Measurements from ENCODE around the gene EXOC6.
"Not testable (repeated sequence)": the region's sequence is repeated elsewhere in the genome, so short reads cannot be mapped to it uniquely, and the experiment has no call there.

The EXOC6 gene

GRCh38 chr10:93079663-93080349 is 231.5 kb downstream of the EXOC6 start:
- DNase-seq (ENCODE audit: low read depth): no peak

GRCh38 chr10:93080350-93081046 is 232.2 kb downstream of the EXOC6 start:
- DNase-seq (ENCODE audit: low read depth): peak; percentile 19

DNA sequence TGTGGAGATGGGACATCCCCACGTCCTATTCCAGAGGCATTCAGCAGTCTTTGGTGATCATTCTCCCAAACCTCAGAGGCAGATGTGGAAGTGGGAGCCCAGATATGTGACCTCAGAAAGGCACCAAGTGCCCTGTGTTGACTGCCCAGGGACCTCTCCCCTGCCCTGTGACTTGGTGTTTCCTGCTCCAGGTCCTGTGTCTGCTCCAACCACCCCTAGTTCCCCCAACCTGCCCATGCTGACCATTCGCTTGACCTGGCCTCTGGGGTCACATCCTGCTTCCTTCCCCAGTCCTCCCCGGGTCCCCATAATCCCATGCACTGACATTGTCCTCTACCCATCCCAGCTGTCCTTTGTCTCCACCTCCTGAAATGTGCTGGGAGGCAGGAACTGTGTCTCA is 233.0 kb downstream of the EXOC6 start:
- DNase-seq (ENCODE audit: low read depth): no peak

GRCh38 chr10:93081834-93082233 is 233.5 kb downstream of the EXOC6 start:
- no peak for DNase-seq (ENCODE audit: low read depth)

GRCh38 chr10:93083743-93084539 is 235.6 kb downstream of the EXOC6 start:
- DNase-seq (ENCODE audit: low read depth): no peak

GRCh38 chr10:93085272-93085859 is 237.0 kb downstream of the EXOC6 start:
- DNase-seq (ENCODE audit: low read depth): no peak

GRCh38 chr10:93086289-93086688 is 238.0 kb downstream of the EXOC6 start:
- no peak for DNase-seq (ENCODE audit: low read depth)

DNA sequence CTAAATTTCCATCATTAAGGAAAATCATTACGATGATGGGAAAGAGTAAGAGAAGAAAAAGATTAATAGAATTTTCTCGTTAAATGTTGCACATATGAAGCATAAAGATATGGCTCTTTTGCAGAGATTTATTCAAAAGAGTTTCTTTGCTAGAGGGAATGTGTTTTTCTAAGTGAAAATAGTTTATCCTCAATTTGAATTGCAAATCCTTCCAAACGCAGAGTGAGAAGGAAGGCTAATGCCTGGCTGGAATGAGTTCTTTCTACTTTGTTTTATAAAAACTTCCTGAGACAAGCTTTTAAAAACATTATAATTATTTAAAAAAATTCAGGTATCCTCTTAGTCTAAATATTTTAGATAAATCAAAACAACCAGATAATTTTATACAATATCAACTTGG is 239.5 kb downstream of the EXOC6 start:
- no peak for DNase-seq (ENCODE audit: low read depth)

DNA sequence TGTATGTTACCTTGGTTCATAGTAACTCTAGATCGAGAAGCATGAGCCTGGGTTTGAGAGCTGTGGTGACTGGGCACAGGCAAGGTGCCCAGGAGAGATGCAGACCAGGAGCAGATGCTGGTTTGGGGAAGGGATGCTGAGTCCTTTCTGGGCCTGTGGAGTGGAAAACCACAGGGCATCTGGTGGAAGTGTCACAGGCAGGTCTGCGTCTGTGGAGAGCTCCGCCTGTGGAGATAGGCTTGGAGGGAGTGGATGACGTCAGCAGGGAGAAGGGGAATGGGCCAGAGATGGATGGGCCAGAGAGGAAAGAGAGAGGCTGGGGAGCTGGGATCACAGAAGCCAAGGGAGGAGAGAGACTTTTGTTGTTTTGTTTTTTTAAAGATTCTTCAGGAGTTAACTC is 240.1 kb downstream of the EXOC6 start:
- no peak for DNase-seq (ENCODE audit: low read depth)

DNA sequence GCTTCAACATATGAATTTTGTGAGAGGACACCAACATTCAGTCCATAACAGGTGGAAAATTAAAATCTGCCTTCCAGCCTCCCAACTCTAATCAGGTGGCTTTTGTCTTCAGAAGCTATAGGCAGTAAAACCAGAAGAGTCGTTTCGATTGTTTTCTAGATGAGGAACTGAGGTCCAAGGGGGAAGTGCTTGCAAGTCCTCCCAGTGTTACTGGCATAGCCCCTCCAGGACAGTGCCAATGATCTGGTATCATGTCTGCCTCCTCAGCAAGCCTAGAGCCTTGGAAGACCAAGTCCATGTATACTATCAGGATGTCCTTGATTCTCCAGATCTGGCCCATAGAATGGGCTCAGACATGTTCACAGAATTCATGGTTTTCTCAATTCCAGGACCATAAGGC is 242.3 kb downstream of the EXOC6 start:
- DNase-seq (ENCODE audit: low read depth): no peak

- DNase-seq (ENCODE audit: low read depth): no peak
Measured at GRCh38 chr10:93091960-93092359, 243.6 kb downstream of the EXOC6 start.

DNA sequence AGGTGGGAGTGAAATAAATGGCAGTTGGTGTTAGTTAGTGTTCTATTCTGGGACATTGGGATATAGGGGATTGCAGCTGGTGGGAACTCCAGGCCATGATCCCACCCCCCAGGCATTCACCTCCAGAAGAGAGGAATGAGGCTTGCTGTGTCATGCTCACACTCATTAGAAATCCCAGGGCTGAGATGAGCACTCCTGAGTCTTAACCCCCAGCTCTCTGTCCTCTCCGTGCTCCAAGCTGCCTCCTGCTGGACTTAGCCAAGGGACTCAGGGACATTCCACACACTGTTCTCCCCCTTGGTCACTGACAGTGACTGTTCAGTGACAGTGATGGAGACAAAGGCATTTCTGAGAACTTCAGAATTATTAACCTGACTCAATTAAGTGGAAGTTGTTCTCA is 246.9 kb downstream of the EXOC6 start:
- DNase-seq (ENCODE audit: low read depth): no peak

DNA sequence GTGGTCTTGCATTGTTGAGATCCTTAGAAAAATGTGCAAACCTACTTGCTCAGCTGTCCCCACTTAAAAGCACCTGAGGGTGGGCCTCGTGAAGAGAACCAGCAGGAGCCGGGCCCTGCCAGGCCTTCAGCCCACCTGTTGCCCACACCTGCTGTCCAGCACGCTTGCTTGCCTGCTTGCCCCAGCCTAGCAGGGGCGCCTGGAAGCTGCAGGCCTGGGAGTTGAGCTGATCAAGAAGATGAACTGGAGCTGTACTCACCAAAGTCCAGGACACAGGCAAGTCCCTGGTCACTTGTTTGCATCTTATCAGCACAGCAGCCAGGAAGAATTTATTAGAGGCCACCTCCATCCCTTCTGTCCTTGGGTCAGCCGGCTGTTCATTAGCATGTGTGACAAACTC is 248.6 kb downstream of the EXOC6 start:
- no peak for DNase-seq (ENCODE audit: low read depth)

DNA sequence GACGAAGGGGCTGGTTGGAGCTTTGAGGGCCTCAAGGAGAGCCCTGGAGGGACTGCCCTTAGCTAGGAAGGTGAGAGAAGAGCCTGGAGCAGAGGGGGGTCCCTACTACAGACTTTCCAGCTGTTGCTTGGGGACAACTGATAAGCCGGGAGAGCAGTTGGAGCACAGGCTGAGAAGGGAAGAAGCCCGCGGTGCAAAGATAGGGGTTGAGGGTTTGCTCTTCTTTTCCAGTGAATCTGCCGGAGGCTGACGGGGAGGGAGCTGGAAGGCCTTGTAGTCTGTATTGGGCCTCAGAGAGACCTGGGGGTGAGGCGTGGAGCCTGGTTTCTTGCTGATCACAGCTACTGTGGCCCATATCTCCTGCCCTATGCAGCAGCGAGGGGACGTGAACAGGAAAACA is 249.1 kb downstream of the EXOC6 start:
- DNase-seq (ENCODE audit: low read depth): no peak

DNA sequence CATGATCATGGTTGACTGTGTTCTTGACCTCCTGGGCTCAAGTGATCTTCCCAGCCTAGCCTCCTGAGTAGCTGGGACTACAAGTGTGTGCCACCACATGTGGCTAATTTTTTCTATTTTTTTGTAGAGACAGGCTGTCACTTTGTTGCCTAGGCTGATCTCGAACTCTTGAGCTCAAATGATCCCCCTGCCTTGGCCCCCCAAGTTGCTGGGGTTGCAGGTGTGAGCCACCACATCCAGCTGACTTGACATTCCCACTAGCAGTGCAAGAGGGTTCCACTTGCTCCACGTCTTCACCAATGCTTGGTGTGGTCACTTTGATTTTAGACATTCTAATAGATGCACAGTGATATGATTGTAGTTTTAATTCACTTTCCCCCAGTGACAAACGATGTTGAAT is 250.5 kb downstream of the EXOC6 start:
- no peak for DNase-seq (ENCODE audit: low read depth)

DNA sequence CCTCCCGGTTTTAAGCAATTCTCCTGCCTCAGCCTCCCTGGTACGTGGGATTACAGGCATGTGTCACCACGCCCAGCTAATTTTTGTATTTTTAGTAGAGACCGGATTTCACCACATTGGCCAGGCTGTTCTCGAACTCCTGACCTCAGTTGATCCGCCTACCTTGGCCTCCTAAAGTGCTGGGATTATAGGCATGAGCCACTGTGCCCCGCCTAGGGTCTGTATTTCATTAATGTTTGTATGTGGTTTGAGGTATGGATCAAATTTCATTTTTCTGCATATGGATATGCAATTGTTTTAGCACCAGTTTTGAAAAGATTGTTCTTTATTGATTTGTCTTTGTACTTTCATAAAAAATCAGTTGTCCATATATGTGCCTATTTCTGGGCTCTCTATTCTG is 251.3 kb downstream of the EXOC6 start:
- no peak for DNase-seq (ENCODE audit: low read depth)

DNA sequence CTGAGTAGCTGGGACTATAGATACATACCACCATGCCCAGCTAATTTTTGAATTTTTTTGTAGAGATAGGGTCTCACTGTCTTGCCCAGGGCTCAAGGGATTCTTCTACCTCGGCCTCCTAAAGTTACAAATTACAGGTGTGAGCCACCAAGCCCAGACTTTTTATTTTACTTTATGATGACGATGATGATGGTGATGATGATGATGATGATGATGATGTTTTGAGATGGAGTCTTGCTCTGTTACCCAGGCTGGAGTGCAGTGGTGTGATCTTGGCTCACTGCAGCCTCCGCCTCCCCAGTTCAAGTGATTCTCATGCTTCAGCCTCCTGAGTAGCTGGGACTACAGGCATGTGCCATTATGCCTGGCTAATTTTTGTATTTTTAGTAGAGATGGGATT is 252.8 kb downstream of the EXOC6 start:
- DNase-seq (ENCODE audit: low read depth): not testable (repeated sequence)

DNA sequence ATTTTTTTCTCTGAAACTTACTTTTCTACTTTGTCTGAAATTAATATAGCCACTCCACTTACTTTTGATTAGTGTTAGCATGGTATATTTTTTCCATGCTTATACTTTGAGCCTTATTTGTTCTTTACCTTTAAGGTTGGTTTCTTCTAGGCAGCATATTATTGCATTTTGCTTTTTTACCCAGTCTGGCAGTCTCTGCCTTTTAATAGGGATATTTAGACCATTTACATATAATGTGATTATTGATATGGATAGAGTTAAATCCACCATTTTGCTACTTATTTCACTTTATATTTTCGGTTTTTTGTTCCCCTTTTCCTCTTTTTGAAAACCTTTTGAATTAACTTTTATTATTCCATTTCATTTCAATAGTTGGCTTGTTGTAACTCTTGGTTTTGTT is 255.6 kb downstream of the EXOC6 start:
- DNase-seq (ENCODE audit: low read depth): no peak

- no peak for DNase-seq (ENCODE audit: low read depth)
Measured at GRCh38 chr10:93106631-93107072, 258.3 kb downstream of the EXOC6 start.

Measured in fibroblast of gingiva (primary cell).